HG03565 (cell line): ENCODE results near the gene CAMKV.
"Not testable (repeated sequence)": the region's sequence is repeated elsewhere in the genome, so short reads cannot be mapped to it uniquely, and the experiment has no call there.

Source experiments
- ATAC-seq: cut with Tn5 transposase; IDR thresholded peaks from one replicate; pipeline ENCODE4 v1.9.1; 2021; ENCODE audit warnings: mild to moderate bottlenecking, moderate library complexity; ENCODE audit not compliant: unreplicated experiment

The CAMKV gene

GRCh38 chr3:49856181-49857005 lies 13.3 kb downstream of the CAMKV start, which contains the start of gene TRAIP:
TSS of gene TRAIP (minus strand) at chr3:49856564. CDS start at chr3:49856453, 111 bp downstream.
- ATAC-seq, result peak; percentile 89

GRCh38 chr3:49855662-49856061 lies 14.0 kb downstream of the CAMKV start:
- ATAC-seq, result no peak

- ATAC-seq, result no peak
Measured at GRCh38 chr3:49845694-49846093, 24.0 kb downstream of the CAMKV start.

- ATAC-seq, result no peak
Measured at GRCh38 chr3:49844464-49845183, 25.1 kb downstream of the CAMKV start.

GRCh38 chr3:49842843-49843517 lies 26.7 kb downstream of the CAMKV start:
- ATAC-seq, result no peak

GRCh38 chr3:49841806-49842205 lies 27.9 kb downstream of the CAMKV start:
- no peak for ATAC-seq

- no peak for ATAC-seq
Measured at GRCh38 chr3:49841126-49841696, 28.5 kb downstream of the CAMKV start.

GRCh38 chr3:49840388-49840787 lies 29.3 kb downstream of the CAMKV start:
- ATAC-seq, result no peak

- no peak for ATAC-seq
Measured at GRCh38 chr3:49839193-49839809, 30.4 kb downstream of the CAMKV start.

- ATAC-seq, result no peak
Measured at GRCh38 chr3:49831341-49831740, 38.4 kb downstream of the CAMKV start.

GRCh38 chr3:49826016-49826415 lies 43.7 kb downstream of the CAMKV start:
- no peak for ATAC-seq

GRCh38 chr3:49823131-49823530 lies 46.6 kb downstream of the CAMKV start:
- ATAC-seq, result not testable (repeated sequence)

GRCh38 chr3:49813497-49814174 lies 56.1 kb downstream of the CAMKV start, which contains the start of gene UBA7:
TSS of gene UBA7 (minus strand) at chr3:49813953. CDS start at chr3:49813787, 166 bp downstream.
- no peak for ATAC-seq

- no peak for ATAC-seq
Measured at GRCh38 chr3:49812916-49813496, 56.7 kb downstream of the CAMKV start.
